8988T (cell line): Measurements from ENCODE around the gene NCKAP5.

Experiments used
- DNase-seq: peaks from one replicate; pipeline ENCODE4 v3.0.0; 2011

Gene NCKAP5

DNA sequence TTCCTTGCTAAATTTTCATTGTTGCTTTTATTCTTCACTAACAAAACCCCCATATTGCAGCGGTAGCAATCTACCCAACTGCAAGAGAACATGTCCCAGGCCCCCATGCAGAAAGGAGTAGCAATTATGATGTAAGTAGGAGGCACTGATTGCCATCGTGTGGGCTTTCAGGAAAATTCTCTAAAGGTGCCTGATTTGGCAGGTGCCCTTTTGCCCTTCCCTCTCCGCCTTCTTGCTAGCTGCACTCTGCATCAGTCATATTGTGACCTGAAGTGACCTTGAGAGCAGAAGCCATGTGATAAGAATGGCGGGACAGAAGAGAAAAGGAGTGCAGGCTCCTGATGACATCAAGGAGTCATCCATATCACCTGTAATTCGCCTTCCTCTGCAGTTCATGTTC lies 112.1 kb downstream of the NCKAP5 start:
- no peak for DNase-seq

DNA sequence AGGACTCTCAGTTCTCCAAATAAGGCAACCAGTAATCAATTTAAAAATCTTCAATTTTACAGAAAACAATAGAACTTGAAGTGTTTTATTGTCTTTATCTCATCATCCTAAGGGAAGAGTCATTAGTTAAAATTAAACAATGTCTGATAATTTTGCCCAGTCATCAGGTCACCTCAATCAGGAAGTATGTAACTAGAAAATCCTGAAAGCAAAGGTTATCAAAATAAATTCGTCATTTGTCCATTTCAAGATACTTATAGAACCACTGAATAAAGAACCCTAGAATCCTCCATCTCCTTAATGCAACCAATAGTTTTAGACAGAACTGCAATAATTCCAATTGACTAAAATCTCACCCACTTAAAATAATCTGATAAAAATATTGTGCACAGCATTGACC lies 115.2 kb downstream of the NCKAP5 start:
- no peak for DNase-seq

DNA sequence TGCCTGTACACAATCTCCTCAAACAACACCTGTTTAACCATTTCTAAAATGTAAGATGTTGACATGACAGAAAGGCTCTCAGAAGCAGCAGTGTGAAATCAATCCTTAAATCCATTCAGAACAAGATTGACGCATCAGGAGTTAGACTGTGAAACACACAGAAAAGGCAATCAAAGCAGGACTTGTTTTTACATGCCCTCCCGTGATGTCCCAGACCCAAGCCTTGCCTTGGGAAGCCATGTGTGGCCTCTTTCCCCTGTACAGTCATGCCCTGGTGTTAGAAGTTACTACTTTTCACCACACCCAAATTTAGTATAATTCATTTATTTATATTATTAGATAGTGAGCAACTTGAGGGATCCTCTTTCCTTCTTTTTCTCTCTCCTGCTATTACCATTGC lies 115.7 kb downstream of the NCKAP5 start:
- no peak for DNase-seq

DNA sequence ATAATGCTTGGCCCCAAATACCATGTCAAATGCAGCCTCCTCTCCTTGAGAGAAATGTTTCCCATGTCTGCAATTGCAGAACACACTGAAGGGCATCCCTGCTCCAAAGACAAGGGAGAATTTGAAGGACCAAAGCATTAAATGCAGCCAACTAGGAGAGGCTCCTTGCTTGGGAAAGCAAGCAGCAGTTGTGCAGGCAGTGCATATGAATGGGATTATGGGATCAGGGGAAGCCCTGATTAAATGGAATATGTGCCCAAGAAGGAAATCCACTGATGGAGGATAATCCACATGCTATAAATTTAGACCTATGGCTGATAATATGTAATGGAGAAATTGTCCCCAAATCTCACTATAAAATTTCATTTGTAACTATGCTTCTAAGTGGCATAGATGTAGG lies 116.1 kb downstream of the NCKAP5 start:
- DNase-seq = no peak

DNA sequence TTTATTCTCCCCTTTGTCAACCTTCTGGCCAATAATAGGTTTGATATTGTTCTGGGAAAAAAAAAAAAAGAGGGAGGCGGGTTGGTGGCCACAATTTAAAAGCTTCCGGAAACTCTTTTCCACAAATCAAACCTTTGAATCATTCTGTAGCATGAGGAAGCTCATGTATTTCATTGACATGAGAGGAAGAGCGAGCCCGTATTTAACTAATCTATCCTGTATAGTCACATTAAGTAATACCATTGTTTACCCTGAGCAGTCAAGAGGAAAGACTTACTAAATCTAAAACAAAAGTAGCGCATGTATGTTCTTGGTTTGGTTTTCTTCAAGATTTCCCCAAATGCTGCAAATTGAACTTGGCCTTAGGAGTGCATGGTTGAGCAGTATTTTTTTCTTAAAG lies 120.1 kb downstream of the NCKAP5 start:
- DNase-seq = no peak

DNA sequence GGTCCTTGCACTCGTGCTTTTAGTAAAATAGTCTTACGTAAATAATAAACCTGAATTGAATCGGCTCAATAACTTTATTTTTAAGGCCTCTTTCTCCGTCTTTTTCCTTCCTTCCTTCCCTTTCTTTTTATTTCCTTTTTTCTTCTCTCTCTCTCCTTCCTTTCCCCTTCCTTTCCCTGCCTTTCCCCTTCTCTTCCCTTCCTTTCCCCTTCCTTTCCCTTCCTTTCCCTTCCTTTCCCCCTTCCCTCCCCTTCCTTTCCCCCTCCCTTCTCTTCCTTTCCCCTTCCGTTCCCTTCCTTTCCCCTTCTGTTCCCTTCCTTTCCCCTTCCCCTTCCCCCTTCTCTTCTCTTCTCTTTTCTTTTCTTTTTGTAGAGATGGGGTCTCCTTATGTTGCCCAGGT lies 121.0 kb downstream of the NCKAP5 start:
- no peak for DNase-seq

DNA sequence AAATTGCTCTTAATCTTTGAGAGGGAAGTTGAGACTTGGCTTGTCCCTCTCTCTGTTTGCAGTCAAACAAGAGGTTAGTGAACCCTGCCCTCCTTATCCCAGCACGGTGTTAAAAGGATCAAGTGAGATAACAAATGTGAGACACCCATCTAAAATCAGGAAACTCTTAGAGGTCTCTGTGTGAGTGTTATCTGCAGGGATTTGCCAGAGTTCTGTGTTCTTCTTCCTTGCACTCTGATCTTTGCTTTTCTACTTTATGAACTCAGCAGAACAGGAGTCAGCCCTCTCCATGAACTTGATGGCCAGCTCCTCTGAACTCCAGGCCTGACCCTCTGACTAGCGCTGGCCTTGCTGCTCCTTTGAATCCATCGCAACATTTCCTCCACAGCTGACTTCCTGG lies 123.8 kb downstream of the NCKAP5 start:
- DNase-seq = no peak

DNA sequence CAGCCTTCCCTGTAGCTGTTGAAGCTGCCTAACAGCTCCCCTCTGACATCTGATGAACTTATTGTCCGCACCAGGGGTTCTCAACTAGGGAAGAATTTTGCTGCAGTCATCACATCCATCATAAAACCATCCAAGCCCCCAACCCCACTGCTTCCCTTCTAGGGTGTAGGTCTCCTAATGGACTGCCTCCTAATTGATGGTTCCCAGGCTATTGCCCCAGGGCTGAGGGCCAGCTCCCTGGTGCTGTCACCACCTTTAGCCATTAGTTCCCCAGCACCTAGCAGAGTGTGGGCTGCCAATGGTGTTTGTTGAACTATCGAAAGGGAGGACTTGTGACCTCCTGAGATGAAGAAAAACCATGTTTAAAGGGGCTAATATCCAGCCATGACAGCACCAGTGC lies 125.9 kb downstream of the NCKAP5 start:
- no peak for DNase-seq

DNA sequence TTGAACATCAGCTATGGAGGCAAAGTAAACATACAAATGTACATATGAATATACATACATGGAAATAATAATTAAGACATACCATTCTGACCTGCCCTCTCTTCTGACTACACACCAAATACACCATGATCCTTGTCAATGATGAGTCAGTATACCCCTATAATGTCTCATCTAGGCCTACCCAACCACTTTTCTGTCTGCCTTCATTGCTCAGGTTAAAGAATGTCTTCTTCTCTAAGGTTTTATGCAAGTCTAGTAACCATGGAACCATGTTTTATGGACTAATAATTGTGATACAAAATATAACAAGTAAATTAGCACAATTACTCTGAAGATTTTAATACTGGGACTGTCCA lies 128.7 kb downstream of the NCKAP5 start:
- DNase-seq = no peak

DNA sequence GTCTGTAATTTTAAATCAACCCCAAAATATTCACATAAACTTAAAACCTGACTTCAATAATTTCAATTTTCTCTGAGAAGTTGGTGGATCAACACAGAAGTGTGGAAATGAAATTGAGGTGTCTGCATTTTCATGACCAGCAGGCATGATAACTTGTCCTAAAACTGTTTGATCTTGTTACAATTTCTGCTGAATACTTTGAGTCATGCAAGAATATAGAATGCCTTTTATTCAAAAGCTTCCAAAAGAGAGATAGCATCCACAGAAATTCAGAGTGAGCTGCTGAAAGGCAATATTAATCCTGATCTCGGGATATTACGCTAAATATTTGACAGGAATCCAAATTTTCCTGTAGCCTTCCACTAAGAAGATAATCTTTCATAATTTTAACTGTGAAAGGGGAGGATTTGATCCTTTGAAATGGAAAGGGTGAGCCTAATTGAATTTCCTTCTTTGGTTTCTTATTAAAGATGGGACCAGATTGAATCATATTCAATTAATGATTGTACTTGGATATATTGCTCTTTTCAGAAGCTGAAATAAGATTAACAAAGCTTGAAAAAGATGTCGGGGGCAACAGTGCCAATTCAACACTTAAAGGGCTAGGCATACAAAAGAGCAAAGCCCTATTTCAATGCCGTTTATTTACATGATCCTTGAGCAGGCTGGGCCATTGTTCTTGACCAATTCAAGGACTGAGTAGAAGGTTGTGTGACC lies 129.3 kb downstream of the NCKAP5 start:
- DNase-seq = no peak

DNA sequence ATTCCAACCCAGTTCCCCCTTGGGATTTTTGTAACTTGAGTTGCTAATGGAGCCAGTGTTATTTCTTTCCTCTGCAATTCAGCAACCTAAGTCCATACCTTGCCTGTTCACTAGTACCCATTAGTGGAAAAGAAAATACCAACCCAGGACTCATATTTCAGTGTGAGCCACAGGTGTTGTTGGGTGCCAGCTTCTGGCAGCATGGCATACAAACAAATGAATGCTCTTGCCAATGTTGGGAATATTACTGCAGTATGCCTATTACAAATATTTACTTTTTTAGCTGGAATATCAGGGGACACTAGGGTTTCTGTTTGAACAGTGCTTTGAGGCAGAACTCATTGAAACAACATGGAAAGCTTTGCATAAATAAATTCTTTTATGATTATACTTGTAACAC lies 130.2 kb downstream of the NCKAP5 start:
- no peak for DNase-seq

DNA sequence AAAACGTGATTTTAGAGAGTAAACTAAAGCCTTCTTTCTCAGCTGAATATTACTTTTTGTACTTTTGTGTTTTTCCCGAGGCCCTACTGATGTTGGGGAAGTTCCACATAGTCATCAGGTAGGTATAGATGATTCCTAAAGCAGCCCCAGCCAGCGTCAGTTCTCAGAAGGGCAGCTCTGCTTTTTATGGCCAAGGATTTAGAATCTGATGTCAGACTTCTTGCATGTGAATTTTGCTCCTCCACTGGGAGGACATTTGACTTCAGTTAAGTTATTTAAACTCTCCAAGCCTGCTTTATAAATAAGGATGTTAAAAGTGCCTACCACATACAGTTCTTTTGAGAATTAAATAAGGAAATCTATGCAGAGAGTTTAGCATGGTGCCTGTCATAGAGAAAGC lies 130.8 kb downstream of the NCKAP5 start:
- no peak for DNase-seq

DNA sequence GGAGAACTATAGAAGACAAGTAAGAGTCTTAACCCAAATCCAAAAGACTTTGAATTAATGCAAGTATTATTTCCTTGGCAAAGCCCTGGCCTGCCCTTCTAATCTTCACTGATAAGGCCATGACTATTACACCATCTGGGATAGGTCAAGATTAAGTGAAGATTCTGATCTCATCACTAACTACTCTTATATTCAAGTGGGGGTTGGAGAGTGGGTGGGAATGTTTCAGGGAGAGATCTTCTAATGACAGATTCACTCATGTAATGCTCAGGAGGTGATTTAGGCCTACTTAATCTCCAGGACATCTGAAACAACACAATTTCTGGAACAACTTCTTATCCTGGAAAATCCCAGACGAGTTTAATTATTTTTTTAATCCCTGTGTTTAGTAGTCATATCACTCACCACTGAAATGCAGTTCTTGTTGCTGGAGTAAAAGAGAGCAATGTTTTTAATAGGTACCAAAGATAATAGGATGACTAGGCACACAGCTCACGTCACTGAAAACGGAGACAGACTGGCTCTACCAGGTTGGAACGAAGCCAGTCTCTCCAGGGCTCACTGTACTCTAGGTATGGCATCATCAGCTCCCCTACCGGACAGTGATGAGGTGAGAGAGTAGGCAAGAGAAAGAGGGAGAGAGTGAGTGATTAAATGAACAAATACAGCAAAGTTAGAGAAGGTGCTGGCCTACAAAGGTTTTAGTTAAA lies 133.1 kb downstream of the NCKAP5 start:
- no peak for DNase-seq

DNA sequence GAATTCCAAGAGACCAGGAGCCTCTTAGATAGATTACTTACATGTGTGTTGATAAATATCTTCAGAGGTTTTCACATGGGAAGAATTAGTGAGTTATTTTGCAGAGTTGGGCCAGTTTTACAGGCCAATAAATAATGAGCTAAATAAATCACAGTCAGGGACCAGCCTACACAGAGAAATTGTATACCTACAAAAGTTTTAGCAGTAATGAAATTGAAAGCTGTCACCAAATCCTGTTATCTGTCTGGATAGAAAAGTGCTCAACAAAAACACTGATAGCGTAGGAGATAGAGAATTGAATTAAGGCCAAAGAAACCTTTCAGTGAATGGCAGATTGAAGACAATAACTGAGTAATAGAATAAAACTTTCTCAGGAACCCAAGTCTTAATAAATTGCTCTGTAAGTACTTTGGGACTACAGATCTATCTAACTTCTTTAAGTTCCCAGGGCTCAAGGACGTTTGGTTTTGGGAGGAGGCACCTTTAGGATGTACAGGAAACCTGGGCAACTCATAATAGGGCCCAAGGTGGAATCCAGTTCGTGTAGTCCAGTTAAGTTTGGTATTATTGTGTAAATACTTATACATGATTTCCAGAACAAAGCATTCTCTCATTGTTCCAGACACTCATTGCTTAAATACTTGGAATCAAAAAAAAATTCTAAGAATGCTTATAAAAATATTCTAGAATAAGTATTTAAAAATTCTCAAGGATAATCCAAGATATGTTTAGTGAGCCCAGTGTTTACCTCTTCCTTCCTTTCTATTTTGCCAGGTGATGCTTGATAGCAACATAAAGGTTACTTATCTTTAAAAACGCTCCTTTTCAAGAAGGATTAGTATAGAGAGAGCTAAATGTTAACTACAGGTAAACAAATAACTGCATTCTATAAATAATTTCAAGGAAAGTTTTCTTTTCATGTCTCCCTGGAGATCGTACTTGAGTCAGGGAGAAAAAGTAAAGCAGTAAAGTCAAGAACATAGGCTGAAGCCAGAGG lies 134.5 kb downstream of the NCKAP5 start:
- no peak for DNase-seq

DNA sequence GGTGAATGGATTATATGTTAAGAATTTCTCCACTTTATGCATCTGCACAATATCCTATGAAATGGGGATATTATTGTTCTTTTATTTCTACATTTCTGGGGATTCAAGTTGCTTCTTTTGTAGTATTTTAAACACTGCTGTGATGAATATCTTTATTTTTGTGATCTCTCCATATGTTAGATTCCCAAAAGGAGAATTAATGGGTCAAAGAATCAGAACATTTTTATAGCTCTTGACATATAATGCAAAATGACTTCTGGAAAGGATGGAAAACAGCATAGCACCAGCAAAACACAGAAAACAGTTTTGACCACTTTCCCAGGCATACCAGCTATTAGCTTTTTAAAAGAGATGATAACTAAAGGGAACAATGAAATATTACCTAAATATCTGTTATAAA lies 135.5 kb downstream of the NCKAP5 start:
- DNase-seq = no peak

DNA sequence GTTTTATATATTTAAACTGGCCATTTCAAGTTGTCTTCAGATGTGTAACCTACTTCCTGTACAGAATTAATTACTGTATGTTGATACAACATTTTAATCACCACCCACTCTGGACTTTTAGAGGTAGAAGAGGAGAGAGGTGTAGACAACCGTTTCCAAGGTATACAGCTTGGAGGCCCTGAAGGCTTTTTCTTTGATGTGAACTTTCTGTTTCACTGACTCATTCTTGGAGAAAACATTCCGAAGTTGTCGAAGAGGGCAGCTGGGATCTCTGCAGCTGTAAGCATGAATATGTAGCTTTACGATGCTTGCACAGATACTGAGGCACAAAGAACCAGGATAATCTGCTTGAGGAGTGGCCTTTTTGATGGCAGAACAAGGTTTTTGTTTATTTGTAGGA lies 137.0 kb downstream of the NCKAP5 start:
- no peak for DNase-seq

DNA sequence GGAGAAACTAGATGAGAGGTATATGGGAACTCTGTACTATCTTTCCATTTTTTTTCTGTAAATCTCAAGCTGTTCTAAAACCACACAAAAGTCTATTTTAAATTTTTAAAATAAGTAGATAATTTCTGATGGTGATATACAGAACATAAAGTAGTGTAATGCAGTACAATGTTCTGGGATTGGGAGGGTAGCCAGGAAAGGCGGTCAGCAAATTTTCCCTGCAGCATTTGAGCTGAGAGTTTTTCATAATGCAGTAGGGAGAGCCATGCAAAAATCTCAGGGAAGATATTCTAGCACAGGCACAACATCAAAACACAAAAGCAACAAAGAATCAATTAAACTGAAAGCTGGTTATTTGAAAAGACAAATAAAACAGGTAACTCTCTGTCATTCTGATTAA lies 141.5 kb downstream of the NCKAP5 start:
- no peak for DNase-seq

DNA sequence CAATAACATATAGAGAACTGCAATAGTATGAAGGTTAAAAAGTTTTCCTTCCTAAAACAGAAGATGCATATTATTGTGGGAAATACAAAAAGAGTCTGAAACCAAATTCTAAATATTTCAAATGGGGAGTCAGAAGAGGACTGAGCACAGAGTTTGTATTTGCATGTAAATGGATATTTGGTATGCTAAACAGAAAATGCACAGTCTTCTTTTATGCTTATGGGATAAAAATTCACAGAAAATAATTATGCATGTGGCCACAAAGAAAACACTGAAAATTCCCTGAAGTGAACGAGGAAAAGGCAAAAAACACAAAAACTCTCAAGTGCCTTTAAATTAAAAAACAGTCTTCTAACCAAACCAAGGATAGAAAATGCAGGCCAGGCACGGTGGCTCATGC lies 142.7 kb downstream of the NCKAP5 start:
- DNase-seq = no peak

DNA sequence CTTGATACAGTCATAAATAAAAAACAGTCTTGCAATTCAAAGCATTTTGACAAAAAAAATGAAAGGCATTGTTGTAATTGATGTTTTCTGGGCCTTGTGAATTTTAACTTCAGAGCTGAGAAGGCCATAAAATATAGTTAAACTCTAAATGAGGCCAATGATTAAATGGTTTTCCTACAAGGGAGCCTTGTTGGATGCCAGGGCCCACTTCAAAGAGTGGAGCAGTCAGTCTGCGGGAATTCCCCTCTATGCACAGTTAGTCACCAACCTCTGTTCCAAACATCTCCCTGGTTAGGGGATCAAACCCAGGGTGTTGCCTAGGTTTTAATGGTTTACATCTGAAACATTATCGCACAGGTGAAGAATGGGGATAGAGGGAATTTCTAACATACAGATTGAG lies 143.4 kb downstream of the NCKAP5 start:
- DNase-seq = no peak

DNA sequence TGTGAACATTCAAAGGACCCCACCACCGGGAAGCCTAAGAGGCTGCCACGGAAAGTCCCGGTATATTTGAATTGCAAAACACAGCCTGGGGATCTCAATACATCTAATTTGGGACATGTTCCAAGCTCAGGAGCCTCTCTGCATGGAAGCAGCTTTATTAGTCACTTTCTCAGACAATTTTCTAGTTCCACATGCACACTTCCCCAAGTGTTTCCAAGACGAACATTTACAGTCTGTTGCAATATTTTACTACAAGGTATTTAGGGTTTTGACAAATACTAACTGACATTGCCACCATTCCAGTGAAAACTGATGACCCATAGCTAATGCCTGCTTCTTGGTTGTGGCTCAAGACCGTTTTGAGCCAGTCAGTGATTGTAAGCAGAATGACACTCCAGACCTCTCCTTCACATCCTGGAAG lies 145.3 kb downstream of the NCKAP5 start:
- DNase-seq = no peak

DNA sequence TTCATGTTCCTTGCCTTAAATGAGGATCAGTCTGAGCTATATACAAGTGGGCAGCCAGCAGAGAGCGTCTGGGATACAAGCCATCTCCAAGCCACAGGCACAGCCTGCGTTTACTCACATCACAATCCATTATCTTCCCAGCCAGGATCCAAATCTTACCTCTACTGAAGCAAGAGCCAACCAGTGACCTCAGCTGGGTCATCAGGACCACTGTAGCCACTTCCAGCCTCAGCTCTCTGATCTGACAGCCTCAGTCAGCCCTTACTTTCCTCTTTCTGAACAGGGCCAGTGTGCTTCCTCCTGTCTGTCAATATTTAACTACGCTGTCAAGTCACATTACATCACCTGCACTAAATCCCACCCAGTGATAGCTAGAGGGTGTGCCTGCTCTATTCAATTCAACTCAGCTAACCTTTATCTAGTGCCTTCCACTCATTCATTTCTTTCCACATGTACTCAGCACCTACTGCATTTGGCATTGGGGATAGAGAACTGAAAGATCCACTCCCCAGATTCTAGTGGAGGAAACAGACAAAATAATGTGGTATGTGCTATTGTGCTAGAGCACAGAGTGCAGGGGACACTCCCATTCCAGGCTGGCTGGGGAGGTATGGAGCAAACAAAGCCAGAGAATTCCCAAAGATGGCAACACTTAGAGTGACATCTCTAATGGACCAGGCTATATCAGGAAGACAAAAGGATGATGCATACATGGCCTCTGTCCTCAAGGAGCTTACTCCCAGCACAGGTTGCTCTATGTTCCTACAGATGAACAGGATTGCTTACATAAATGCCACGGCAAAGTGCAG lies 146.5 kb downstream of the NCKAP5 start:
- DNase-seq = no peak

DNA sequence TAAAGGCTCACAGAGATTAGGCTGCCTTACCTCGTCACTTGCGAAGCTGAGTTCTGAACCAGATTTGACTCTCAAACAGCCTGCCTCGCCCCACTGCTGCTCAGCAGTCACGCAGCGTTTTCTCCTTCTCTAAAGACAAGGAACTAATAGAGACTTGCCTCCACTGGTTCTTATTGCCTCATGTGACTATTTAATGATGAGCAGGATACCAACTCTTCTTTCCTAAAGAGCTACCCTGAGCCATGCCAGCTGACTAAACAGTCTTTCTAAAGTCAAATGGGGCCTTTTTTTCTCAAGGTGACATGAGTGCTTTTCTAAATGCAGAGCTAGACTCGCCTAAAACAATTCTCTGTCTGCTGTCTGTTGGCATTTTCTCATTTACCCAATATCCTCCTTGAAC lies 147.5 kb downstream of the NCKAP5 start:
- no peak for DNase-seq

DNA sequence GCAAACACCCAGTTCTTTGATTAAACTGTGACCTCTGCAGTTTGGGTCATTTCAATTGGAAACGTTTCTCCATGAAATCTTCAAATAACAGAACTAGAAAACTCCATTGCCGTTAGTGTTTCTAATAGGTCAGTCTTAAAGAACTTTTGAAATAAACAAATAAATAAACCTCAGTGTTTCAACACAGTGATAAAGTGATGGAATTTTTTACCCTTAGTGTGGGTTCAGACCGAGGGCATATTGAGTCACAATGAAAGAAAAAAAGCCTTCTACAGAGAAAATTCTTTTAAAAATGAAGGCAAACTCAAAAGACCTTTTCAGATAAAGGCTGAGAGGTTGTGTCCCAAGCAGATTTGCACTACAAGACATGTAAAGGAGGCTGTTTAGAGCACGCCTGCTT lies 149.6 kb downstream of the NCKAP5 start:
- DNase-seq = no peak
